ENCODE results near the gene PMEL.
"Not testable (repeated sequence)": the region's sequence is repeated elsewhere in the genome, so short reads cannot be mapped to it uniquely, and the experiment has no call there.

The PMEL gene

GRCh38 chr12:55965941-55966407, at the start of gene PMEL:
Gene PMEL (minus strand): TSS chr12:55966042. CDS start chr12:55966011, 31 bp downstream.
- no peak for DNase-seq (ENCODE audit: low read depth in 1 of 2, low spot score in 1 of 2)

- no peak for DNase-seq (ENCODE audit: low read depth in 1 of 2, low spot score in 1 of 2)
Measured at GRCh38 chr12:56014205-56014604, 48.4 kb upstream of the PMEL start.

- no peak for DNase-seq (ENCODE audit: low read depth in 1 of 2, low spot score in 1 of 2)
Measured at GRCh38 chr12:56013482-56013881, 47.6 kb upstream of the PMEL start.

- DNase-seq (ENCODE audit: low read depth in 1 of 2, low spot score in 1 of 2) = no peak
Measured at GRCh38 chr12:56011509-56012090, 45.8 kb upstream of the PMEL start.

- no peak for DNase-seq (ENCODE audit: low read depth in 1 of 2, low spot score in 1 of 2)
Measured at GRCh38 chr12:56010111-56010570, 44.3 kb upstream of the PMEL start.

- peak; percentile 53 to 60 for DNase-seq (ENCODE audit: low read depth in 1 of 2, low spot score in 1 of 2)
Measured at GRCh38 chr12:56007564-56008559, 42.0 kb upstream of the PMEL start.

- no peak for DNase-seq (ENCODE audit: low read depth in 1 of 2, low spot score in 1 of 2)
Measured at GRCh38 chr12:56004211-56004610, 38.4 kb upstream of the PMEL start.

GRCh38 chr12:56003376-56003775, 37.5 kb upstream of the PMEL start:
- not testable (repeated sequence) for DNase-seq (ENCODE audit: low read depth in 1 of 2, low spot score in 1 of 2)

- no peak for DNase-seq (ENCODE audit: low read depth in 1 of 2, low spot score in 1 of 2)
Measured at GRCh38 chr12:56001487-56002100, 35.8 kb upstream of the PMEL start.

- not testable (repeated sequence) for DNase-seq (ENCODE audit: low read depth in 1 of 2, low spot score in 1 of 2)
Measured at GRCh38 chr12:55999999-56000540, 34.2 kb upstream of the PMEL start.

GRCh38 chr12:55999522-55999921, 33.7 kb upstream of the PMEL start:
- DNase-seq (ENCODE audit: low read depth in 1 of 2, low spot score in 1 of 2) = not testable (repeated sequence)

GRCh38 chr12:55997535-55997859, 31.7 kb upstream of the PMEL start:
- DNase-seq (ENCODE audit: low read depth in 1 of 2, low spot score in 1 of 2) = no peak

- DNase-seq (ENCODE audit: low read depth in 1 of 2, low spot score in 1 of 2) = no peak
Measured at GRCh38 chr12:55996715-55997534, 31.1 kb upstream of the PMEL start, which contains the start of gene SUOX. Gene SUOX (plus strand): TSS chr12:55997276. CDS start chr12:56002222, 4,946 bp downstream.

- peak in 1 of 2 donors; percentile 30 for DNase-seq (ENCODE audit: low read depth in 1 of 2, low spot score in 1 of 2)
Measured at GRCh38 chr12:55996201-55996714, 30.4 kb upstream of the PMEL start.

- no peak for DNase-seq (ENCODE audit: low read depth in 1 of 2, low spot score in 1 of 2)
Measured at GRCh38 chr12:55995366-55995765, 29.5 kb upstream of the PMEL start.

GRCh38 chr12:55993230-55993853, 27.5 kb upstream of the PMEL start:
- DNase-seq (ENCODE audit: low read depth in 1 of 2, low spot score in 1 of 2) = no peak

- no peak for DNase-seq (ENCODE audit: low read depth in 1 of 2, low spot score in 1 of 2)
Measured at GRCh38 chr12:55991110-55991509, 25.3 kb upstream of the PMEL start.

- not testable (repeated sequence) for DNase-seq (ENCODE audit: low read depth in 1 of 2, low spot score in 1 of 2)
Measured at GRCh38 chr12:55985976-55986375, 20.1 kb upstream of the PMEL start.

- no peak for DNase-seq (ENCODE audit: low read depth in 1 of 2, low spot score in 1 of 2)
Measured at GRCh38 chr12:55985341-55985740, 19.5 kb upstream of the PMEL start.

- DNase-seq (ENCODE audit: low read depth in 1 of 2, low spot score in 1 of 2) = no peak
Measured at GRCh38 chr12:55984861-55985260, 19.0 kb upstream of the PMEL start.
